NOMO-1 treated with DMSO at 0.1 percent for 48 hours (cell line): ENCODE results near the gene KIF6.

Experiments used
- DNase-seq: peaks from one replicate; lab custom pipeline; 2025; ENCODE audit not compliant: unreplicated experiment; lab: John Stamatoyannopoulos, UW

The KIF6 gene

GRCh38 chr6:39298061-39298460 is 427.1 kb downstream of the KIF6 start:
- DNase-seq: no peak

GRCh38 chr6:39296745-39297640 is 428.2 kb downstream of the KIF6 start:
- DNase-seq: no peak

GRCh38 chr6:39295611-39296011 is 429.6 kb downstream of the KIF6 start:
- DNase-seq: no peak

GRCh38 chr6:39294899-39295298 is 430.3 kb downstream of the KIF6 start:
- no peak for DNase-seq

- no peak for DNase-seq
Observed at GRCh38 chr6:39294133-39294532, 431.1 kb downstream of the KIF6 start.

GRCh38 chr6:39292637-39293036 is 432.6 kb downstream of the KIF6 start:
- DNase-seq: no peak

- DNase-seq: peak; percentile 18
Observed at GRCh38 chr6:39289490-39289889, 435.7 kb downstream of the KIF6 start.

- no peak for DNase-seq
Observed at GRCh38 chr6:39287601-39288000, 437.6 kb downstream of the KIF6 start.

GRCh38 chr6:39286596-39286995 is 438.6 kb downstream of the KIF6 start:
- DNase-seq: peak; percentile 71

- peak; percentile 61 for DNase-seq
Observed at GRCh38 chr6:39282774-39283173, 442.4 kb downstream of the KIF6 start.

GRCh38 chr6:39281312-39281980 is 443.8 kb downstream of the KIF6 start:
- DNase-seq: no peak

- DNase-seq: no peak
Observed at GRCh38 chr6:39280247-39280731, 444.9 kb downstream of the KIF6 start.
